B cell (primary cell): ENCODE results near the gene C19orf44.

Experiments
- EZH2 ChIP-seq: IDR thresholded peaks from 2 replicates; pipeline ENCODE4 v1.6.1; 2012; ENCODE audit warnings: borderline replicate concordance, low read depth, mild to moderate bottlenecking, moderate library complexity, low read length; ENCODE audit not compliant: insufficient read depth, poor library complexity, severe bottlenecking
- TF ChIP-seq, protein P1 (sequence below): fragments of 200-600 bp; IDR thresholded peaks from one replicate; pipeline ENCODE4 v1.8.0; 2022; ENCODE audit warnings: antibody characterized with exemption, mild to moderate bottlenecking

DNA sequence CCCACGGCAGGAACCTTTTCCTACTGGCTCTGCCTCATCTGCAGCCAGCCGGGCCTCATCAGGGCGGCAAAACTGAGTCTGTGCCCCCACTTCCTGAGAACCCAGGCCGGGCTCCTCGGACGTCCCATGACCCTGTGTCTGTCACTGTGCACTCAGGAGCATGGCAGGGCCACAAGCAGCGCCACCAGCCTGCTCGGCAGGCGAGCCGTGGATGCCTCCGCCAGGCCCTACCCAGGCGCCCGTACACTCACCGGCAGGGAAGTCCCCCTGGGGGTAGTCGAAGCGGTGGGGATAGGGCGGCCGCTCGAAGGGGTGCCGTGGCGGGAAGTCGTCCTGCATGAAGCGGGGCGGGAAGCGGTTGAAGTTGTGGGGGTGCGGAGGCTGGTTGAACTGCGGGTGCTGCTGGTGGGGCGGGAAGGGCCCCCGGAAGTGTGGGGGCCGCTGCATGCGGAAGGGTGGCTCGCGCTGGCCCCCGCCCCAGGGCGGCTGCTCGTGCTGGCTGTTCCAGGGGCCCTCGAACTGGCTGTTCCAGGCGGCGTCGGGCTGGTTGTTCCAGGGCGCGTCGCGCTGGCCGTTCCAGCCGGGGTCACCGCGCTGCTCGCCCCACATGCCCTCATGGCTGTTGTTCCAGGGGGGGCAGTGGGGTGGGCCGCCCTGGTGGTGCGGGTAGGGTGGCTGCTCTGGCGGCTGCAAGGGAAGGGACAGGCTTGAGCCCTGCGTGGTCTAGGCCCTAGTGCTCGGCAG, 29.0 kb downstream of the C19orf44 start:
- TF ChIP-seq, protein P1, sequence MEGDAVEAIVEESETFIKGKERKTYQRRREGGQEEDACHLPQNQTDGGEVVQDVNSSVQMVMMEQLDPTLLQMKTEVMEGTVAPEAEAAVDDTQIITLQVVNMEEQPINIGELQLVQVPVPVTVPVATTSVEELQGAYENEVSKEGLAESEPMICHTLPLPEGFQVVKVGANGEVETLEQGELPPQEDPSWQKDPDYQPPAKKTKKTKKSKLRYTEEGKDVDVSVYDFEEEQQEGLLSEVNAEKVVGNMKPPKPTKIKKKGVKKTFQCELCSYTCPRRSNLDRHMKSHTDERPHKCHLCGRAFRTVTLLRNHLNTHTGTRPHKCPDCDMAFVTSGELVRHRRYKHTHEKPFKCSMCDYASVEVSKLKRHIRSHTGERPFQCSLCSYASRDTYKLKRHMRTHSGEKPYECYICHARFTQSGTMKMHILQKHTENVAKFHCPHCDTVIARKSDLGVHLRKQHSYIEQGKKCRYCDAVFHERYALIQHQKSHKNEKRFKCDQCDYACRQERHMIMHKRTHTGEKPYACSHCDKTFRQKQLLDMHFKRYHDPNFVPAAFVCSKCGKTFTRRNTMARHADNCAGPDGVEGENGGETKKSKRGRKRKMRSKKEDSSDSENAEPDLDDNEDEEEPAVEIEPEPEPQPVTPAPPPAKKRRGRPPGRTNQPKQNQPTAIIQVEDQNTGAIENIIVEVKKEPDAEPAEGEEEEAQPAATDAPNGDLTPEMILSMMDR = no peak
- TF ChIP-seq EZH2 = no peak
